Astrocyte (in vitro differentiated cells and primary cell): Measurements from ENCODE around the gene RAB6A. TPM values are rescaled to one million over a fixed set of nuclear protein-coding genes. Genes with fewer than 3 reads are reported as not detected.
"Not testable (repeated sequence)": the region's sequence is repeated elsewhere in the genome, so short reads cannot be mapped to it uniquely, and the experiment has no call there.

Experiments used
- DNase-seq: peaks from one replicate; pipeline ENCODE4 v3.0.0-alpha.2; 2010; ENCODE audit warnings: low read depth
- FAIRE-seq: peaks from 2 replicates; lab custom pipeline; 2011; peaks lifted over from hg19 to GRCh38; lab: Jason Lieb, UNC
- H2AFZ ChIP-seq: 2 replicates; pipeline ENCODE4 v1.6.0; 2012; ENCODE audit warnings: low read depth, low read length, inconsistent platforms
- H3K27ac ChIP-seq: 2 replicates; pipeline ENCODE4 v1.5.1; 2011; ENCODE audit warnings: low read depth, low read length, inconsistent platforms
- H3K27me3 ChIP-seq: 2 replicates; pipeline ENCODE4 v1.6.0; 2011; ENCODE audit warnings: low read length, inconsistent platforms; ENCODE audit not compliant: insufficient read depth
- H3K36me3 ChIP-seq: 2 replicates; pipeline ENCODE4 v1.5.1; 2011; ENCODE audit warnings: low read length, inconsistent platforms; ENCODE audit not compliant: insufficient read depth
- H3K4me1 ChIP-seq: 2 replicates; pipeline ENCODE4 v1.5.1; 2011; ENCODE audit warnings: low read length, inconsistent platforms; ENCODE audit not compliant: insufficient read depth
- H3K4me2 ChIP-seq: 2 replicates; pipeline ENCODE4 v1.6.0; 2012; ENCODE audit warnings: low read length, inconsistent platforms
- H3K4me3 ChIP-seq: 2 replicates; pipeline ENCODE4 v1.5.1; 2011; ENCODE audit warnings: low read depth, mild to moderate bottlenecking, low read length, inconsistent platforms; ENCODE audit not compliant: insufficient read depth
- H3K79me2 ChIP-seq: 2 replicates; pipeline ENCODE4 v1.6.0; 2012; ENCODE audit warnings: mild to moderate bottlenecking, low read length, inconsistent platforms; ENCODE audit not compliant: insufficient read depth
- H3K9ac ChIP-seq: 2 replicates; pipeline ENCODE4 v1.6.0; 2012; ENCODE audit warnings: mild to moderate bottlenecking, low read length, inconsistent platforms
- H3K9me3 ChIP-seq: 2 replicates; pipeline ENCODE4 v1.5.1; 2012; ENCODE audit warnings: low read depth, mild to moderate bottlenecking, low read length, inconsistent platforms; ENCODE audit not compliant: insufficient read depth
- H4K20me1 ChIP-seq: 2 replicates; pipeline ENCODE4 v1.6.0; 2012; ENCODE audit warnings: low read length, inconsistent platforms; ENCODE audit not compliant: insufficient read depth
- H3K27ac Mint-ChIP-seq: one replicate; pipeline ENCODE4 v1.8.0; 2021; ENCODE audit warnings: mild to moderate bottlenecking, mixed read lengths; ENCODE audit not compliant: unreplicated experiment
- H3K27me3 Mint-ChIP-seq: one replicate; pipeline ENCODE4 v1.8.0; 2021; ENCODE audit warnings: low read depth, mixed read lengths; ENCODE audit not compliant: unreplicated experiment
- H3K36me3 Mint-ChIP-seq: one replicate; pipeline ENCODE4 v1.8.0; 2021; ENCODE audit warnings: low read depth, mixed read lengths; ENCODE audit not compliant: unreplicated experiment
- H3K4me1 Mint-ChIP-seq: one replicate; pipeline ENCODE4 v1.8.0; 2021; ENCODE audit warnings: low read depth, mixed read lengths; ENCODE audit not compliant: unreplicated experiment
- H3K4me3 Mint-ChIP-seq: one replicate; pipeline ENCODE4 v1.8.0; 2021; ENCODE audit warnings: mild to moderate bottlenecking, moderate library complexity, mixed read lengths; ENCODE audit not compliant: unreplicated experiment
- H3K9me3 Mint-ChIP-seq: one replicate; pipeline ENCODE4 v1.8.0; 2021; ENCODE audit warnings: mild to moderate bottlenecking, mixed read lengths; ENCODE audit not compliant: unreplicated experiment
- CTCF ChIP-seq: IDR thresholded peaks from 2 replicates; pipeline ENCODE4 v1.5.1; 2011; ENCODE audit warnings: low read depth, mild to moderate bottlenecking, inconsistent platforms, low read length, moderate library complexity; ENCODE audit not compliant: insufficient read depth
- EZH2 ChIP-seq: IDR thresholded peaks from 2 replicates; pipeline ENCODE4 v1.6.1; 2012; ENCODE audit warnings: mild to moderate bottlenecking, low read length, inconsistent platforms; ENCODE audit not compliant: insufficient read depth
- total RNA-seq: library from RNA; stranded (reverse); gene quantifications from 2 replicates; pipeline ENCODE4 v1.2.1, GENCODE V29; 2021

Gene RAB6A
- total RNA-seq, 1 donor from 2014 or later: 185 TPM

GRCh38 chr11:73787643-73788558 lies 27.0 kb upstream of the RAB6A start, which contains the start of gene MRPL48:
Gene MRPL48, plus strand, starts transcription at chr11:73787874. Its CDS starts 98 bp downstream, at chr11:73787972.
- Mint-ChIP-seq H3K4me3 (peak within 1 kb of the TSS; percentile 93), H3K27me3 (no peaks in the 10 kb centered on the region), H3K4me1 (peaks cover 2% of the 10 kb centered on the region), H3K27ac (peak within 1 kb of the TSS; percentile 97), H3K9me3 (no peaks in the 10 kb centered on the region), H3K36me3 (no peaks in the 10 kb centered on the region)
- Histone ChIP-seq H3K4me2 (peak within 1 kb of the TSS; percentile 83), H3K27me3 (no peaks in the 10 kb centered on the region), H3K9me3 (no peaks in the 10 kb centered on the region), H3K79me2 (peaks cover 4% of the 10 kb centered on the region), H3K4me3 (peak within 1 kb of the TSS; percentile 87), H4K20me1 (no peaks in the 10 kb centered on the region), H3K9ac (peak within 1 kb of the TSS; percentile 87), H2AFZ (peak within 1 kb of the TSS; percentile 98), H3K27ac (peak within 1 kb of the TSS; percentile 91), H3K4me1 (no peaks in the 10 kb centered on the region), H3K36me3 (no peaks in the 10 kb centered on the region)
- no peak for FAIRE-seq
- TF ChIP-seq EZH2 (no peak), CTCF (no peak)
- peak; percentile 88 for DNase-seq

GRCh38 chr11:73787051-73787642 lies 26.3 kb upstream of the RAB6A start:
- Histone ChIP-seq H3K79me2 (peaks cover 4% of the 10 kb centered on the region), H3K27me3 (no peaks in the 10 kb centered on the region), H3K4me2 (peak overlapping the region; percentile 83), H3K36me3 (no peaks in the 10 kb centered on the region), H3K4me1 (no peaks in the 10 kb centered on the region), H2AFZ (peak overlapping the region; percentile 98), H3K27ac (peak overlapping the region; percentile 91), H3K9me3 (no peaks in the 10 kb centered on the region), H3K9ac (peak overlapping the region; percentile 87), H4K20me1 (no peaks in the 10 kb centered on the region), H3K4me3 (peak overlapping the region; percentile 87)
- Mint-ChIP-seq H3K4me1 (peaks cover 2% of the 10 kb centered on the region), H3K9me3 (no peaks in the 10 kb centered on the region), H3K27ac (peak overlapping the region; percentile 97), H3K36me3 (no peaks in the 10 kb centered on the region), H3K4me3 (peak overlapping the region; percentile 93), H3K27me3 (no peaks in the 10 kb centered on the region)
- no peak for FAIRE-seq
- no peak for DNase-seq
- TF ChIP-seq CTCF: no peak
- no peak for TF ChIP-seq EZH2

GRCh38 chr11:73785467-73785866 lies 24.6 kb upstream of the RAB6A start:
- H3K4me3 Mint-ChIP-seq, DNase-seq, H4K20me1 ChIP-seq, H3K79me2 ChIP-seq, H3K4me3 ChIP-seq, H3K9ac ChIP-seq, H3K36me3 Mint-ChIP-seq, H3K27me3 Mint-ChIP-seq, H2AFZ ChIP-seq, H3K4me1 ChIP-seq, H3K4me1 Mint-ChIP-seq, H3K4me2 ChIP-seq, H3K36me3 ChIP-seq, H3K27me3 ChIP-seq, H3K9me3 Mint-ChIP-seq, H3K9me3 ChIP-seq, FAIRE-seq, H3K27ac ChIP-seq: not testable (repeated sequence)
- peak overlapping the region; percentile 66 for H3K27ac Mint-ChIP-seq
